Sciatic nerve (tissue), 2 donors: ENCODE results near the gene KIAA1217. TPM values are rescaled to one million over a fixed set of nuclear protein-coding genes. Genes with fewer than 3 reads are reported as not detected.

ENCODE experiments used
- ATAC-seq: fragments of 200-7000 bp; cut with Tn5 transposase; one replicate; pipeline ENCODE4 v1.9.1; 2020; ENCODE audit warnings: mild to moderate bottlenecking, moderate library complexity
- DNase-seq: peaks from one replicate; pipeline ENCODE4 v3.0.0-alpha.2; 2020; ENCODE audit warnings: low spot score
- intact Hi-C: fragments of 100-400 bp; cut with DNase I; formaldehyde crosslinking; loops from one replicate; pipeline ENCODE4 v1.14.2; 2022
- microRNA-seq: library from miRNA; unstranded; fragments of <30 nt; microRNA quantifications from one replicate; pipeline ENCODE4 v1.2.0, GENCODE V29; 2020
- total RNA-seq: library from RNA; stranded (reverse); fragmentation: NEBNext Ultra II Directional; extraction: Animal tissue kit (Norgen Biotek cat#: 25700); gene quantifications from one replicate; pipeline ENCODE4 v1.2.1, GENCODE V29; 2021
- donor health status: DM: no; HTN: no; CAD: no.
- donor health status: DM: no; HTN: no; CAD: no.

Gene KIAA1217
- total RNA-seq, 1 donor from 2014 or later, result 84.6 TPM

DNA sequence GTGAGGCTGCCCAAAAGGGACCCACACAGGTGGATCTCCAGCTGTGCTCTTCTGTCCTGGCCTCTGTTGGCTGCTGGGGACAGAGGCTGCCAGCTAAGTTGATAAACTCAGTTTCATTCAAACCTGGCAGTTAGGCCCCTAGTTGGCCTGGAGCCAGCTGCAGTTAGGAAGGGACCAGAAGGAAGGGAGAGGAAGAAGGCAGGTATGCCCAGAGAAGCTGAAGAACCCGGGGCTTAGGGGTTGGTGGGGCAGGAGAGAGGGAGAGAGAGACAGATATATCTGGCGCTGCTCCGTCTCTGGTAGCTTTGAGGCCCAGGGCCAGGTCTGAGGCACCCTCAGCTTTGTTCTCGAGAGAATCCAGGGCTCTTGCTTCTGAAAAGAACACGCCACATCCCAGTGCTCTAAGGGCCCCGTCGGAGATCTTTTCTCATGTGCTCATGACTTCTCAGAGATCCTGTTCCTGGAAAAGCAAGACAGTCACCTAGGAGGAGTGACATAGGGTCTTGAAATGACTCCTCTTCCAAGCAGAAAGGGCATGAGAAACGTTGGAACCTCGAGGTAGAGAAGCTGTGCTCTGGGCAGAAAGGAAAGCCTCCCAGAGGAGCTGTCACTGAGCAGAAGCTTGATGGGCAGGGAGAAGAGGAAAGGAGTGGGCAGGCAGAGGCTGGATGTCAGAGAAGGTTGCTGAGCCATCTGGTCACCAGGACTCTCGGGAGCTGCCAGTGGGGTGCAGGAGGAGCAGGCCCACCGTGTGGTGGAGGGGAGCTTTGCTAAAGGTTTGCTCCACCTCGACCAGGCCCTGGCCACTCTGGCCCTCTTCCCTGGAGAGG is 361.1 kb downstream of the KIAA1217 start:
- ATAC-seq (no peak), DNase-seq (no peak)
- intact Hi-C loops, result no loop called here

DNA sequence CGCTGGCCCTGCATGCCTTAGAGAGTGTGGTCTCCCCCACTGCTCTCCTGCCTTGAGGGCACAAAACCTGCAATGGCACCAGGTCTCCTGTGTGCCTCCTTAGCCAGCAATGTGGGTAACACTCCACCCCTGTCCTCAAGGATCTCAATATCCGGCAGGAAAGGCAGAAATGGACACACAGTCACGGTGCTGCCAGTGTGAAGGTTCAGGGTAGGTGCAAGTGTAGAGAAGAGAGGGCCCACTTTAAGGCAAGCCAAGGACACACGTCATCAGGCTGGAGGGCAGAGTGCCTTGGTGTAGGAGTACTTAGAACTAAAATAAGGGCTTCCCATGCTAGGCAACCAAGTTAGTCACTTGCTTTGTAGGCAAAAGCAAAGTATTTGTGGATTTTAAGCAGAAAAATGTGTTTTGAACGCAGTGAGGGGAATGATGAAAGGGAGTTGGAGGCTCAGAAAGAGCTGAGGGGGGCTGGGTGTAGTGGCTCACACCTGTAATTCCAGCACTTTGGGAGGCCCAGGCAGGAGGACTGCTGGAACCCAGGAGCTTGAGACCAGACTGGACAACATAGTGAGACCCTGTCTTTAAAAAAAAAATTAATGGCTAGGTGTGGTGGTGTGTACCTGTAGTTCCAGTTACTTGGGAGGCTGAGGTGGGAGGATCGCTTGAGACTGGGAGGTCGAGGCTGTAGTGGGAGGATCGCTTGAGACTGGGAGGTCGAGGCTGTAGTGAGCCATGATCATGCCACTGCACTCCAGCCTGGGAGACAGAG is 361.9 kb downstream of the KIAA1217 start:
- DNase-seq, result no peak
- no peak for ATAC-seq
- intact Hi-C loops, result no loop called here

- no peak for ATAC-seq
- intact Hi-C loops, result no loop called here
- DNase-seq, result no peak
Observed at GRCh38 chr10:24571870-24572450, 363.0 kb downstream of the KIAA1217 start.

DNA sequence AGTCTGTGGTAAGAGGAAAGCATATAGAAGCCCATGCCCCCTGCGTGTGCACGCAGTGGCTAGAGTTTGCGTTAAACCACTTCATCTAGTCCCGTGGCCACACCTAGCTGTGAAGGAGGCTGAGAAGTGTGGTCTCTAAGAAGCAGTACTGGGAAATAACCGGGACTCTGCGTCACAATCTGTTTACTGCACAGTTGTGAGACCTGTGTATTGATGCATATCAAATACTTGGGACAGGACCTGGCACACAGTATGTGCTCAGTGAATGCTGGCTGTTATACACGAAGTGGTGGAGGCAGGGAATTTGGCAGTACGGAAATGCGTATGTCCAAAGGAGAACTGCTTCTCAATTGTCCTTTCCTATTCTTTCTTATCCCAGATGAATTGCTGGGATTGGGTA is 365.2 kb downstream of the KIAA1217 start:
- no peak for ATAC-seq
- no peak for DNase-seq
- intact Hi-C loops, result no loop called here

DNA sequence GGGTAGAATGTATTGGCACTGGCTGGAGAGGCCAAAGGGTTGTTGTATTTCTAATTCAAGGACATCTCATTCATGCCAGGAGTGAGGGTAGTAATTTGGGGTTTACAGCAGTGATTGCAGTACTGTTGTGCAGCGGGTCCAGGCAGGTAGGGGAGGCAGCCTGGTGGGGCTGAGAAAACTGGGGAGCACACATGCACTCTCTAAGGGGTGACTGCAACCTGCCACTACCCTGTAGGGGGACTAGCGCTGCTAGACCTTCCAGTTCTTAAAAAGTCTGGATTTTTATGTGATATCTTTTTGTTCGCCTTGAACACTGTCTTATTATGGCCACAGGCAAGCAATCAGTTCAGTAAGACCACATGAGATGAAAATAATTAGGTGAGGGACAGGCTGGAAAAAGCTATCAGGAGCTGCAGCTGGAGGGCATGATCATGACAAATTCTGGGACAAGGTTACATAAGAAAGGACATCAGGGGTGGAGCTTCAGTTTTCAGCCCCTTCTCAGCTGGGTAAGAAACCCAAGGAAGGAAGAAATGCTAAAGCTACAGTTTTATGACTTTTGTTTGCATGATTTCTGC is 365.7 kb downstream of the KIAA1217 start:
- DNase-seq (no peak), ATAC-seq (no peak)
- intact Hi-C loops, result no loop called here

GRCh38 chr10:24575481-24576002 is 366.6 kb downstream of the KIAA1217 start:
- ATAC-seq (no peak), DNase-seq (no peak)
- intact Hi-C loops, result no loop called here

DNA sequence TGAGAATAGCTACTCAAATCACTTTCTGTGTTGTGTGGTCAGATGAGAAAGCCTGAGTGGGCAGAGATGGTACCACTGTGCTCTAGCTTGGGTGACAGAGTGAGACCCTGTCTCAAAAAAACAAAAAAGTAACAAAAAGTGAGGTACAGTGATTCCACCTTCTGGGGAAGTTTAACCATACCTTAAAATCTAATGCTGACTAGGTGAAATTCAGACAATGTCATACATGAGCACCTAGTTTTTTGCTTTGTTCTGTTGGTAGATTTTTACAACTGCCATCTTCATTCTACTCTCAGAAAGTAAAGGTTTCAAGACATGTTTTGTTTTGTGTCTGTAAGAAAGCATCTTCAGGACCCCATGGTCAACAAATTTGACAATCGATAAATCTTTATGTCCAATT is 370.5 kb downstream of the KIAA1217 start:
- intact Hi-C loops, result no loop called here
- no peak for ATAC-seq
- DNase-seq, result no peak

- intact Hi-C loops, result no loop called here
- DNase-seq (no peak), ATAC-seq (no peak)
Observed at GRCh38 chr10:24579906-24580305, 371.0 kb downstream of the KIAA1217 start.

- intact Hi-C loops, result no loop called here
- DNase-seq (no peak), ATAC-seq (no peak)
Observed at GRCh38 chr10:24589265-24589664, 380.3 kb downstream of the KIAA1217 start.

GRCh38 chr10:24590697-24591457 is 381.9 kb downstream of the KIAA1217 start:
- intact Hi-C loops, result no loop called here
- ATAC-seq (no peak), DNase-seq (no peak)

GRCh38 chr10:24596217-24596930 is 387.4 kb downstream of the KIAA1217 start:
- intact Hi-C loops, result no loop called here
- no peak for DNase-seq
- no peak for ATAC-seq

DNA sequence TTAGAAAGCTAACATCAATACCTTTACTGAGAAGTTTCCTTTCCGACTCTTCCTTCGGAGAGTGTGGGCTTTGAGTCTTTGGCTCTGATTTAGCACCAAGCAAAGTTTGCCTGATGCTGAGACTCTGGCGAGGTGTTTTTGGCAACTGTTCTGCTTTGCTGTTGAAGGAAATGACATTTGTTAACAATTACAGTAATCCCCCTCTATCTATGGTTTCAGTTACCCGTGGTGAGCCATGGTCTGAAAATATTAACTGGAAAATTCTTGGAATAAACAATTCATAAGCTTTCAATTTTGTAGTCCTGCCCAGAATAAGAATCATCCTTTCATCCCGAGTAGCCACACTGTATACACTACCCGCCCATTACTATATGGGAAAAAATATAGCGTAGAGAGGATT is 388.5 kb downstream of the KIAA1217 start:
- ATAC-seq, result no peak
- intact Hi-C loops, result no loop called here
- DNase-seq, result no peak

Small RNAs within 50 kb of the gene (microRNA-seq; reads per million reads assigned to microRNA genes)
- not detected for gene MIR603
